Measurements from ENCODE around the gene RAD51B.

DNA sequence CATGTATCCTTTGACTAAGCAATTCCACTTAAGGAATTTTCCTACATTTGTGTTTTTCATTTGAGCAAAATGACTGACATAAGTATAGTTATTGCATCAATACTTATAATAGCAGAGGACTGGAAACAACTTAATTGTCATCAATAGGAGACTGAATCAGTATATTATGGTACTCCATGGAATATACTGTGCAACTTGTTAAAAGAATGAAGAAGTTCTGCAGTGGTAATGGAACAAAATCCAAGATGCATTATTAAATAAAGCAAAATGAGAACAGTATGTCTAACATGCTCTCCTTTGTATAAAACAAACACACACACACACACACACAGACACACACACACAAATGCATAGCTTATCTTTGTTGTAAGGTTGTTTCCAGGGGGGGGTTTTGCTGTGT lies 303.1 kb downstream of the RAD51B start:
- TF ChIP-seq POLR2A (IDR thresholded peaks at IDR 0.05) = no peak
- TF ChIP-seq, protein P1, sequence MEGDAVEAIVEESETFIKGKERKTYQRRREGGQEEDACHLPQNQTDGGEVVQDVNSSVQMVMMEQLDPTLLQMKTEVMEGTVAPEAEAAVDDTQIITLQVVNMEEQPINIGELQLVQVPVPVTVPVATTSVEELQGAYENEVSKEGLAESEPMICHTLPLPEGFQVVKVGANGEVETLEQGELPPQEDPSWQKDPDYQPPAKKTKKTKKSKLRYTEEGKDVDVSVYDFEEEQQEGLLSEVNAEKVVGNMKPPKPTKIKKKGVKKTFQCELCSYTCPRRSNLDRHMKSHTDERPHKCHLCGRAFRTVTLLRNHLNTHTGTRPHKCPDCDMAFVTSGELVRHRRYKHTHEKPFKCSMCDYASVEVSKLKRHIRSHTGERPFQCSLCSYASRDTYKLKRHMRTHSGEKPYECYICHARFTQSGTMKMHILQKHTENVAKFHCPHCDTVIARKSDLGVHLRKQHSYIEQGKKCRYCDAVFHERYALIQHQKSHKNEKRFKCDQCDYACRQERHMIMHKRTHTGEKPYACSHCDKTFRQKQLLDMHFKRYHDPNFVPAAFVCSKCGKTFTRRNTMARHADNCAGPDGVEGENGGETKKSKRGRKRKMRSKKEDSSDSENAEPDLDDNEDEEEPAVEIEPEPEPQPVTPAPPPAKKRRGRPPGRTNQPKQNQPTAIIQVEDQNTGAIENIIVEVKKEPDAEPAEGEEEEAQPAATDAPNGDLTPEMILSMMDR (IDR thresholded peaks at IDR 0.05) = no peak
- TF ChIP-seq POLR2AphosphoS5 (IDR thresholded peaks at IDR 0.05; ENCODE audit: insufficient read depth in 1 of 2, low read depth in 1 of 2) = no peak

All from vagina (tissue), 2 donors.